ENCODE results near the gene TAF11L2.

- TF ChIP-seq EZH2 (IDR thresholded peaks at IDR 0.05; ENCODE audit: low read length, unreplicated experiment) (no peak), CTCF (conservative IDR thresholded peaks at IDR 0.05; ENCODE audit: low read depth, low read length) (no peak), EZH2phosphoT487 (IDR thresholded peaks at IDR 0.05; ENCODE audit: borderline replicate concordance, low read length) (no peak)
Measured at GRCh38 chr5:17492770-17493169, 5.3 kb upstream of the TAF11L2 start.
